EL (cell line): ENCODE measurements around the gene PCDHB5.
"Not testable (repeated sequence)": the region's sequence is repeated elsewhere in the genome, so short reads cannot be mapped to it uniquely, and the experiment has no call there.

Source experiments
- DNase-seq: peaks from one replicate; pipeline ENCODE4 v3.0.0-alpha.2; 2016

PCDHB5 gene

DNA sequence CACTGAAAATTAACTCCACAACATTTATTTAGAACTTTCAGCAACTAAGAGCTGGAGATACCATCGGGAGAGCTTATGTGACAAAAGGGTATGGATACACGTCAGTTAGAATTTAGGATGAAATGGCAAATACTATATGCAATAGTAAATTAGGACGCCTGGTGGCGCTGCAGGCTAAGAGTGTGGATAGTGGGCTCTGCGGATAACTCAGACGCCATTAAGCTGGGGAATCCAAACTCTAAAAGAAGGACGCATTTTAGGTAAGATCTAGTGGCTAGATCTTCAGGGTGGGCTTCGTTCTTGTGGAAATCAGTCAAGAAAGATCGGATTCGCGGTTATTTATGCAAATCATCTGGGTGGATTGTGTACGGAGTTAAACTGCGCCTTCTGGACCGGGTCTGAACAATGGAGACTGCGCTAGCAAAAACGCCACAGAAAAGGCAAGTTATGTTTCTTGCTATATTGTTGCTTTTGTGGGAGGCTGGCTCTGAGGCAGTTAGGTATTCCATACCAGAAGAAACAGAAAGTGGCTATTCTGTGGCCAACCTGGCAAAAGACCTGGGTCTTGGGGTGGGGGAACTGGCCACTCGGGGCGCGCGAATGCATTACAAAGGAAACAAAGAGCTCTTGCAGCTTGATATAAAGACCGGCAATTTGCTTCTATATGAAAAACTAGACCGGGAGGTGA, at the start of gene PCDHB5:
Gene PCDHB5 (plus strand): TSS at position 177 of the 688 bp plus-strand sequence. CDS start 229 bp downstream, at position 406.
- peak; percentile 36 for DNase-seq

DNA sequence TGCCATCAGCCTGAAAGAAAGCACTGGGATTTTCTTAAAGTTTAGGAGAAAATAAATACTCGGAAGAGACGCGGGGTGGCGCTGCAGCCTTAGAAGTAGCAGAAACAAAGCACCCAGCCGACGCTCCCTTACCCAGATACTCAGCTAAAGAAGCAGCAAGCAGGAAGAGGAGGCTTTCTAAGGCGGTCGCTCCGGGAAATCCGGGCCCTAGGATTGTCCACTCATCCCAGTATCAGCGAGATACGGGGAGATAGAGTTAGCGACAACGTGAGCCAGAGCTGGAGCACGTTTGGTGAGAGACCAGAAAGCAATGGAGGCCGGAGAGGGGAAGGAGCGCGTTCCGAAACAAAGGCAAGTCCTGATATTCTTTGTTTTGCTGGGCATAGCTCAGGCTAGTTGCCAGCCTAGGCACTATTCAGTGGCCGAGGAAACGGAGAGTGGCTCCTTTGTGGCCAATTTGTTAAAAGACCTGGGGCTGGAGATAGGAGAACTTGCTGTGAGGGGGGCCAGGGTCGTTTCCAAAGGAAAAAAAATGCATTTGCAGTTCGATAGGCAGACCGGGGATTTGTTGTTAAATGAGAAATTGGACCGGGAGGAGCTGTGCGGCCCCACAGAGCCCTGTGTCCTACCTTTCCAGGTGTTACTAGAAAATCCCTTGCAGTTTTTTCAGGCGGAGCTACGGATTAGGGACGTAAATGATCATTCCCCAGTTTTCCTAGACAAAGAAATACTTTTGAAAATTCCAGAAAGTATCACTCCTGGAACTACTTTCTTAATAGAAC, 40.3 kb upstream of the PCDHB5 start, which contains the start of gene PCDHB2:
Gene PCDHB2 (plus strand): TSS at position 135 of the 782 bp plus-strand sequence. CDS start 176 bp downstream, at position 311.
- peak; percentile 51 for DNase-seq

DNA sequence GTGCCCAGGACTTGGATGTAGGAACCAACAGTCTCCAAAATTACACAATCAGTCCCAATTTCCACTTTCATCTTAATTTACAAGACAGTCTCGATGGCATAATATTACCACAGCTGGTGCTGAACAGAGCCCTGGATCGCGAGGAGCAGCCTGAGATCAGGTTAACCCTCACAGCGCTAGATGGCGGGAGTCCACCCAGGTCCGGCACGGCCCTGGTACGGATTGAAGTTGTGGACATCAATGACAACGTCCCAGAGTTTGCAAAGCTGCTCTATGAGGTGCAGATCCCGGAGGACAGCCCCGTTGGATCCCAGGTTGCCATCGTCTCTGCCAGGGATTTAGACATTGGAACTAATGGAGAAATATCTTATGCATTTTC, 39.8 kb upstream of the PCDHB5 start:
- DNase-seq: no peak

DNA sequence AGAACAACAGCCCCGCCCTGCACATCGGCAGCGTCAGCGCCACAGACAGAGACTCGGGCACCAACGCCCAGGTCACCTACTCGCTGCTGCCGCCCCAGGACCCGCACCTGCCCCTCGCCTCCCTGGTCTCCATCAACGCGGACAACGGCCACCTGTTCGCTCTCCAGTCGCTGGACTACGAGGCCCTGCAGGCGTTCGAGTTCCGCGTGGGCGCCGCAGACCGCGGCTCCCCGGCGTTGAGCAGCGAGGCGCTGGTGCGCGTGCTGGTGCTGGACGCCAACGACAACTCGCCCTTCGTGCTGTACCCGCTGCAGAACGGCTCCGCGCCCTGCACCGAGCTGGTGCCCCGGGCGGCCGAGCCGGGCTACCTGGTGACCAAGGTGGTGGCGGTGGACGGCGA, 38.8 kb upstream of the PCDHB5 start:
- DNase-seq: not testable (repeated sequence)

DNA sequence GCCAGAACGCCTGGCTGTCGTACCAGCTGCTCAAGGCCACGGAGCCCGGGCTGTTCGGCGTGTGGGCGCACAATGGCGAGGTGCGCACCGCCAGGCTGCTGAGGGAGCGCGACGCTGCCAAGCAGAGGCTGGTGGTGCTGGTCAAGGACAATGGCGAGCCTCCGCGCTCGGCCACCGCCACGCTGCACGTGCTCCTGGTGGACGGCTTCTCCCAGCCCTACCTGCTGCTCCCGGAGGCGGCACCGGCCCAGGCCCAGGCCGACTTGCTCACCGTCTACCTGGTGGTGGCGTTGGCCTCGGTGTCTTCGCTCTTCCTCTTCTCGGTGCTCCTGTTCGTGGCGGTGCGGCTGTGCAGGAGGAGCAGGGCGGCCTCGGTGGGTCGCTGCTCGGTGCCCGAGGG, 38.4 kb upstream of the PCDHB5 start:
- not testable (repeated sequence) for DNase-seq

DNA sequence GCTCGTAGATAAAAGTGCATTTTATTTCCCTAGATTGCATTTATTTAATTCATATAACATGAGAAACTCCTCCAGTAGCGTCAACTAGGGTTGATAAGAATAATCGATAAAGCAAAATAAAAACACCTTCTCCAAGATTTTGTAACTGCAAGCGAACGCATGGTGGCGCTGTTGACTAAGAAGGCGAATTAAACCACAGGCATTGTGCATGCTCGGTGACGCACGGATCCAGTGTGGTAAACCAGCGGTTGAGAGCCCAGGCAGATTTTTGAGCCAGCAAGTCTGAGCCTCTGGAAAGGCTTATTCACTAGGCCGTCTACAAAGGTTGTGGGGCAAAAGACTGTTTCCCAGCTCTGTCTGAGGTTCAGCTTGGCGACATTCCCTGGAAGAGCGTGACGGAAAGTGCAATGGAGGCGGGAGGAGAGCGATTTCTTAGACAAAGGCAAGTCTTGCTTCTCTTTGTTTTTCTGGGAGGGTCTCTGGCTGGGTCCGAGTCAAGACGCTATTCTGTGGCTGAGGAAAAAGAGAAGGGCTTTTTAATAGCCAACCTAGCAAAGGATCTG, 34.7 kb upstream of the PCDHB5 start, which contains the start of gene PCDHB3:
Gene PCDHB3 (plus strand): TSS at position 231 of the 563 bp plus-strand sequence. CDS start 177 bp downstream, at position 408.
- DNase-seq: peak; percentile 61

DNA sequence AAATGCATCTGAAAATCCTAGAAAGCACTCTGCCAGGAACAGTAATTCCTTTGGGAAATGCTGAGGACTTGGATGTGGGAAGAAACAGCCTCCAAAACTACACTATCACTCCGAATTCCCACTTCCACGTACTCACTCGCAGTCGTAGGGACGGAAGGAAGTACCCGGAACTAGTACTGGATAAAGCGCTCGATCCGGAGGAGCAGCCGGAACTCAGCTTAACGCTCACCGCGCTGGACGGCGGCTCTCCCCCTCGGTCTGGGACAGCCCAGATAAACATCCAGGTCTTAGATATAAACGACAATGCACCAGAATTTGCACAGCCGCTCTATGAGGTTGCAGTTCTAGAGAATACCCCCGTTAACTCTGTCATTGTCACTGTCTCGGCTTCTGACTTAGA, 33.9 kb upstream of the PCDHB5 start:
- no peak for DNase-seq

DNA sequence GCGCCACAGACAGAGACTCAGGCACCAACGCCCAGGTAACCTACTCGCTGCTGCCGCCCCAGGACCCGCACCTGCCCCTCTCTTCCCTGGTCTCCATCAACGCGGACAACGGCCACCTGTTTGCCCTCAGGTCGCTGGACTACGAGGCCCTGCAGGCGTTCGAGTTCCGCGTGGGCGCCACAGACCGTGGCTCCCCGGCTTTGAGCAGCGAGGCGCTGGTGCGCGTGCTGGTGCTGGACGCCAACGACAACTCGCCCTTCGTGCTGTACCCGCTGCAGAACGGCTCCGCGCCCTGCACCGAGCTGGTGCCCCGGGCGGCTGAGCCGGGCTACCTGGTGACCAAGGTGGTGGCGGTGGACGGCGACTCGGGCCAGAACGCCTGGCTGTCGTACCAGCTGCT, 32.9 kb upstream of the PCDHB5 start:
- DNase-seq: not testable (repeated sequence)

DNA sequence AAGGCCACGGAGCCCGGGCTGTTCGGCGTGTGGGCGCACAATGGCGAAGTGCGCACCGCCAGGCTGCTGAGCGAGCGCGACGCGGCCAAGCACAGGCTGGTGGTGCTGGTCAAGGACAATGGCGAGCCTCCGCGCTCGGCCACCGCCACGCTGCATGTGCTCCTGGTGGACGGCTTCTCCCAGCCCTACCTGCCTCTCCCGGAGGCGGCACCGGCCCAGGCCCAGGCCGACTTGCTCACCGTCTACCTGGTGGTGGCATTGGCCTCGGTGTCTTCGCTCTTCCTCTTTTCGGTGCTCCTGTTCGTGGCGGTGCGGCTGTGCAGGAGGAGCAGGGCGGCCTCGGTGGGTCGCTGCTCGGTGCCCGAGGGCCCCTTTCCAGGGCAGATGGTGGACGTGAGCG, 32.5 kb upstream of the PCDHB5 start:
- DNase-seq: not testable (repeated sequence)

DNA sequence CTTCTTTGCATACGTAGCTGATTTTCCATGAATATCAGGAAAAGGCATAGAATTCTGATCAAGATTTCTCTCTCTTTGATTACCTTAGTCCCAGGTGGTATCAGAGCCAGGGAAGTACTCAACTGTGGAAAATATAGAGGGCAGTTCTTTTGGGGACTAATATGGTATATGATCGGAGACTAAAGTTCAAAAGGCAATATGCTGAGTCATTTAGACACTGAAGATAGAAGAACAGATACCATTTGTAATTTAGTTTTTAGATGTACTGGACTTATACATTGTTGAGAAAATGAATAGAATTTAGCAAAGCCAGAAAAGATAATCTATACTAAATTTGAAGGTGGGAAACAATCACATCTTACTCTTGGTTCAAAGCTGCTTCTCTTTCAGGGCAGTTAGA, 29.7 kb upstream of the PCDHB5 start:
- no peak for DNase-seq

DNA sequence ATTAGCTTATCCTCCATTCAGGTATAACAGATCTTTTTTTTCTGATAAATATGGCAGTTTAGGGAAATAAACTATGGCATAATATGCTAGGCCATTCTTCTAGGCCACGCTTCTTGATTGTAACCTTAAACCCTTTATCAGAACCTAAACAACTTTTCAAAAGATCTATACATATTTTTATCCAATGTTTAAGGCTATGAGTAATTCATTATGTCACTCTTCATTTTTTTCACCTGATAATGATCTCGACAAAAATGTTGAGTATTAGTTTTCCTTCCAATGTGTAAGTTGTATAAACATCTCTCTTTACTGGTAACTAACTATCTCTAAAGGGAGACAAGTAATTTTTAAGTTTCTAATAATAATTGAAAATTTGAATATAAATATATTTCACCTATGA, 15.8 kb upstream of the PCDHB5 start:
- DNase-seq: no peak

DNA sequence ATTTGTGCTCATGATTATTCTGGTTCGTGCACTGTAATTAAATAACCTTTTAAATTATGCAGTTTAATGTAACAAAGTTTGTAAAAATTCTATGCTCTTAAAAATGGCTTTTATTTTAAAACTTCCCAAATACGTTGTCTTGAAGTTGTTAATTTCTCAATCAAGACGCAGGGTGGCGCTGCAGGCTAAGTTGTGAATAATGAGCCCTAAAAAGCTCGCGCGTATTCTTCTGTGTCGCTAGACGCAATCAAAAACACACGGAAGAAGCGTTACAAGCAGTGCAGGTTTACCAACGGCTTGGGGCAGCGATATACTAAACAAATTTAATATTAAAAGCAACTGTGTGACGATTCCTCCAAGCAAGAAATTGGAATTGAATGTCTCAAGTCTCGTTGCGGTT, 13.4 kb upstream of the PCDHB5 start, which contains the start of gene PCDHB4:
Gene PCDHB4 (plus strand): TSS at position 256 of the 400 bp plus-strand sequence. CDS start 181 bp downstream, outside the sequence.
- DNase-seq: no peak

DNA sequence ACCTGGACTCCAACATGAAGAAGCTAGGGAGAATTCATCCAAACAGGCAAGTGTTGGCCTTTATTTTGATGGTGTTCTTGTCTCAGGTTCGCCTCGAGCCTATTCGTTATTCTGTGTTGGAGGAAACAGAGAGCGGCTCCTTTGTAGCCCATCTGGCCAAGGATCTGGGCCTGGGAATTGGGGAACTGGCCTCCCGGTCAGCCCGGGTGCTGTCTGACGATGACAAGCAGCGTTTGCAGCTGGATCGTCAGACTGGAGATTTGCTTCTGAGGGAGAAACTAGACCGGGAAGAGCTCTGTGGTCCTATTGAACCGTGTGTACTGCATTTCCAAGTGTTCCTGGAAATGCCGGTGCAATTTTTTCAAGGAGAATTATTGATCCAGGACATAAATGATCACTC, 13.0 kb upstream of the PCDHB5 start:
- no peak for DNase-seq

DNA sequence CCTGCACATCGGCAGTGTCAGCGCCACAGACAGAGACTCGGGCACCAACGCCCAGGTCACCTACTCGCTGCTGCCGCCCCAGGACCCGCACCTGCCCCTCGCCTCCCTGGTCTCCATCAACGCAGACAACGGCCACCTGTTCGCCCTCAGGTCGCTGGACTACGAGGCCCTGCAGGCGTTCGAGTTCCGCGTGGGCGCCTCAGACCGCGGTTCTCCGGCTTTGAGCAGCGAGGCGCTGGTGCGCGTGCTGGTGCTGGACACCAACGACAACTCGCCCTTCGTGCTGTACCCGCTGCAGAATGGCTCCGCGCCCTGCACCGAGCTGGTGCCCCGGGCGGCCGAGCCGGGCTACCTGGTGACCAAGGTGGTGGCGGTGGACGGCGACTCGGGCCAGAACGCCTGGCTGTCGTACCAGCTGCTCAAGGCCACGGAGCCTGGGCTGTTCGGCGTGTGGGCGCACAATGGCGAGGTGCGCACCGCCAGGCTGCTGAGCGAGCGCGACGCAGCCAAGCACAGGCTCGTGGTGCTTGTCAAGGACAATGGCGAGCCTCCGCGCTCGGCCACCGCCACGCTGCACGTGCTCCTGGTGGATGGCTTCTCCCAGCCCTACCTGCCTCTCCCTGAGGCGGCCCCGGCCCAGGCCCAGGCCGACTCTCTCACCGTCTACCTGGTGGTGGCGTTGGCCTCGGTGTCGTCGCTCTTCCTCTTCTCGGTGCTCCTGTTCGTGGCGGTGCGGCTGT, 11.4 kb upstream of the PCDHB5 start:
- DNase-seq: not testable (repeated sequence)

DNA sequence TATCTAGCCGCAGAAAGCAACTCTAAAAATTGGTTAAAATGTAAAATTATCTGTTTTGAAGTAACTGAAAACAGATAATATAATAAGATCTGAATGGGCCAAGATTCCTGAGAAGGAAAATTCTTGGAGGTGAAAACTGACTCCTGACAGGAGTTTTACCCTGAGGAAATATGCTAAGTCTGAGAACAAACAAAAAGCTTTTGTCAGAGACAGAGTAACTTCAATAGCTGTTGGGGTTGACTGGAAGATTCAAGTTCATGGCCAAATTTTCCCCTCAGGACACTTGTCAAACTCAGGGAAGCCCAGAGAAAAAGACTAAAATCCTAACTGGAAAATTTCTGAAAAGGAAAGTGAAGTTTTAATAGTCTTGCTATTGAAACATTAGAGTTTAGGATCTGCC, 7.7 kb upstream of the PCDHB5 start:
- DNase-seq: no peak

DNA sequence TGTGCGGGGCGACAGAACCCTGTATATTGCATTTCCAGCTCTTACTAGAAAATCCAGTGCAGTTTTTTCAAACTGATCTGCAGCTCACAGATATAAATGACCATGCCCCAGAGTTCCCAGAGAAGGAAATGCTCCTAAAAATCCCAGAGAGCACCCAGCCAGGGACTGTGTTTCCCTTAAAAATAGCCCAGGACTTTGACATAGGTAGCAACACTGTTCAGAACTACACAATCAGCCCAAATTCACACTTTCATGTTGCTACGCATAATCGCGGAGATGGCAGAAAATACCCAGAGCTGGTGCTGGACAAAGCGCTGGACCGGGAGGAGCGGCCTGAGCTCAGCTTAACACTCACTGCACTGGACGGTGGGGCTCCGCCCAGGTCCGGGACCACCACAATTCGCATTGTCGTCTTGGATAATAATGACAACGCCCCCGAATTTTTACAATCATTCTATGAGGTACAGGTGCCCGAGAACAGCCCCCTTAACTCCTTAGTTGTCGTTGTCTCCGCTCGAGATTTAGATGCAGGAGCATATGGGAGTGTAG, 786 bp downstream of the PCDHB5 start:
- no peak for DNase-seq

DNA sequence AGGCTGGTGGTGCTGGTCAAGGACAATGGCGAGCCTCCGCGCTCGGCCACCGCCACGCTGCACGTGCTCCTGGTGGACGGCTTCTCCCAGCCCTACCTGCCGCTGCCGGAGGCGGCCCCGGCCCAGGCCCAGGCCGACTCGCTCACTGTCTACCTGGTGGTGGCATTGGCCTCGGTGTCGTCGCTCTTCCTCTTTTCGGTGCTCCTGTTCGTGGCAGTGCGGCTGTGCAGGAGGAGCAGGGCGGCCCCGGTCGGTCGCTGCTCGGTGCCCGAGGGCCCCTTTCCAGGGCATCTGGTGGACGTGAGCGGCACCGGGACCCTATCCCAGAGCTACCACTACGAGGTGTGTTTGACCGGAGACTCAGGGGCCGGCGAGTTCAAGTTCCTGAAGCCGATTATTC, 2.3 kb downstream of the PCDHB5 start:
- not testable (repeated sequence) for DNase-seq

DNA sequence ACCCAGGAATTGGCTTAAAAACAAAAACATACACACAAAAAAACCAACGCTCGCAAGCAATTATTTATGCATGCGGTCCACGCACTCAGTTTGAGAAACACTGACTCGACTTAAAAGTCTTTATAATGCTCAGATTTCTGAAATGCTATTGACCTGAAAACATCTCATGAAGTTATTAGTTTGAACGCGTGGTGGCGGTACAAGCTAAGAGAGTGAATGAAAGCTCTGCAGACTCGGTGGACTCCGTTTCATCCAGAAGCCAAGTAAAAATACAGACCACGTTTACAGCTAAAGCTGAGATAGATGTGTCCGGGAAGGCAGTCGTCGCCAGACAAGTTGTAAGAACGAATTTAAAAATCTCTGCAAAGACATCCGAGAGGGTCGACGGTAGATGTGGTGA, 14.8 kb downstream of the PCDHB5 start, which contains the start of gene PCDHB6:
Gene PCDHB6 (plus strand): TSS at position 246 of the 400 bp plus-strand sequence. CDS start 201 bp downstream, outside the sequence.
- DNase-seq: peak; percentile 30

DNA sequence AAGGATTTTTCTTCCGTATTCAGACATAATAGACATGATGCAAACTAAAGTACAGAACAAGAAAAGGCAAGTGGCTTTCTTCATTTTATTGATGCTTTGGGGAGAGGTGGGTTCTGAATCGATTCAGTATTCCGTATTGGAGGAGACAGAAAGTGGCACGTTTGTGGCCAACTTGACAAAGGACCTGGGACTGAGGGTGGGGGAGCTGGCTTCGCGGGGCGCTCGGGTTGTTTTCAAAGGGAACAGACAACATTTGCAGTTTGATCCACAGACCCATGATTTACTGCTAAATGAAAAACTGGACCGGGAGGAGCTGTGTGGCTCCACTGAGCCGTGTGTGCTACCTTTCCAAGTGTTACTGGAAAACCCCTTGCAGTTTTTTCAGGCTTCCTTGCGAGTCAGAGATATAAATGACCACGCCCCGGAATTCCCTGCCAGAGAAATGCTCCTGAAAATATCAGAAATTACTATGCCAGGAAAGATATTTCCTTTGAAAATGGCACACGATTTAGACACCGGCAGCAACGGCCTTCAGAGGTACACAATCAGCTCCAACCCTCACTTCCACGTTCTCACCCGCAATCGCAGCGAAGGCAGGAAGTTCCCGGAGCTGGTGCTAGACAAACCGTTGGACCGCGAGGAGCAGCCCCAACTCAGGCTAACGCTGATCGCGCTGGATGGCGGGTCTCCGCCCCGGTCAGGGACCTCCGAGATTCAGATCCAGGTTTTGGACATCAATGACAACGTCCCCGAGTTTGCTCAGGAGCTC, 15.4 kb downstream of the PCDHB5 start:
- no peak for DNase-seq

DNA sequence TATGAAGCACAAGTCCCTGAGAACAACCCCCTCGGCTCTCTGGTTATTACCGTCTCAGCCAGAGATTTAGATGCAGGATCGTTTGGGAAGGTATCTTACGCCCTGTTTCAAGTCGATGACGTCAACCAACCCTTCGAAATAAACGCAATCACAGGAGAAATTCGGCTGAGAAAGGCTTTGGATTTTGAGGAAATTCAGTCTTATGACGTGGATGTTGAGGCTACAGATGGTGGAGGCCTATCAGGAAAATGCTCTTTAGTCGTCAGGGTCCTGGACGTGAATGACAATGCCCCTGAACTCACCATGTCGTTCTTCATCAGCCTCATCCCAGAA, 16.0 kb downstream of the PCDHB5 start:
- DNase-seq: no peak

DNA sequence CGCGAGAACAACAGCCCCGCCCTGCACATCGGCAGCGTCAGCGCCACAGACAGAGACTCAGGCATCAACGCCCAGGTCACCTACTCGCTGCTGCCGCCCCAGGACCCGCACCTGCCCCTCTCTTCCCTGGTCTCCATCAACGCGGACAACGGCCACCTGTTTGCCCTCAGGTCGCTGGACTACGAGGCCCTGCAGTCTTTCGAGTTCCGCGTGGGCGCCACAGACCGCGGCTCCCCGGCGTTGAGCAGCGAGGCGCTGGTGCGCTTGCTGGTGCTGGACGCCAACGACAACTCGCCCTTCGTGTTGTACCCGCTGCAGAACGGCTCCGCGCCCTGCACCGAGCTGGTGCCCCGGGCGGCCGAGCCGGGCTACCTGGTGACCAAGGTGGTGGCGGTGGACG, 16.6 kb downstream of the PCDHB5 start:
- not testable (repeated sequence) for DNase-seq

DNA sequence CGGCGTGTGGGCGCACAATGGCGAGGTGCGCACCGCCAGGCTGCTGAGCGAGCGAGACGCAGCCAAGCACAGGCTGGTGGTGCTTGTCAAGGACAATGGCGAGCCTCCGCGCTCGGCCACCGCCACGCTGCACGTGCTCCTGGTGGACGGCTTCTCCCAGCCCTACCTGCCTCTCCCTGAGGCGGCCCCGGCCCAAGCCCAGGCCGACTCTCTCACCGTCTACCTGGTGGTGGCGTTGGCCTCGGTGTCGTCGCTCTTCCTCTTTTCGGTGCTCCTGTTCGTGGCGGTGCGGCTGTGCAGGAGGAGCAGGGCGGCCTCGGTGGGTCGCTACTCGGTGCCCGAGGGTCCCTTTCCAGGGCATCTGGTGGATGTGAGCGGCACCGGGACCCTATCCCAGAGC, 17.1 kb downstream of the PCDHB5 start:
- not testable (repeated sequence) for DNase-seq
